SU-DHL-6 (cell line): ENCODE measurements around the gene HSPA8.
"Not testable (repeated sequence)": the region's sequence is repeated elsewhere in the genome, so short reads cannot be mapped to it uniquely, and the experiment has no call there.

Source experiments
- H2AFZ ChIP-seq: fragments of 200-600 bp; sonication (generic); 2 replicates; pipeline ENCODE4 v1.6.1; 2014; ENCODE audit warnings: low read depth, mild to moderate bottlenecking, moderate library complexity, mixed read lengths, antibody characterized with exemption, low read length; ENCODE audit not compliant: severe bottlenecking
- H3F3A ChIP-seq: fragments of 200-600 bp; shearing (Covaris generic); 2 replicates; pipeline ENCODE4 v1.6.0; 2016; ENCODE audit warnings: antibody characterized with exemption, mild to moderate bottlenecking; ENCODE audit not compliant: insufficient read depth
- H3K27ac ChIP-seq: fragments of 200-600 bp; sonication (generic); 2 replicates; pipeline ENCODE4 v1.5.1; 2016; ENCODE audit warnings: low read depth, mild to moderate bottlenecking, low read length, moderate library complexity, mixed read lengths
- H3K27me3 ChIP-seq: fragments of 200-600 bp; sonication (generic), shearing (Covaris generic); 2 replicates; pipeline ENCODE4 v1.6.0; 2014; ENCODE audit warnings: mild to moderate bottlenecking, low read length
- H3K36me3 ChIP-seq: fragments of 200-600 bp; sonication (generic); 2 replicates; pipeline ENCODE4 v1.6.1; 2014; ENCODE audit warnings: mild to moderate bottlenecking, low read length, mixed read lengths
- H3K4me2 ChIP-seq: fragments of 300-600, 200-600 bp; shearing (Covaris generic), sonication (generic); 2 replicates; pipeline ENCODE4 v1.6.0; 2014; ENCODE audit warnings: low read length, low read depth, mild to moderate bottlenecking; ENCODE audit not compliant: poor library complexity, severe bottlenecking
- H3K4me3 ChIP-seq: fragments of 200-600 bp; sonication (generic); 2 replicates; pipeline ENCODE4 v1.5.1; 2014; ENCODE audit warnings: antibody characterized with exemption, low read length, mild to moderate bottlenecking, mixed read lengths; ENCODE audit not compliant: insufficient read depth, poor library complexity, severe bottlenecking
- H3K79me2 ChIP-seq: fragments of 200-600 bp; sonication (generic); 2 replicates; pipeline ENCODE4 v1.6.1; 2014; ENCODE audit warnings: mild to moderate bottlenecking, low read length, moderate library complexity; ENCODE audit not compliant: insufficient read depth
- H3K9ac ChIP-seq: fragments of 200-600 bp; sonication (generic); 2 replicates; pipeline ENCODE4 v1.7.0; 2014; ENCODE audit warnings: mild to moderate bottlenecking, low read length
- H3K9me2 ChIP-seq: fragments of 200-600 bp; sonication (generic); replicated peaks from 2 replicates; pipeline ENCODE4 v1.6.1; 2014; ENCODE audit warnings: low read length; ENCODE audit not compliant: insufficient read depth
- H3K9me3 ChIP-seq: fragments of 200-600 bp; sonication (generic); 2 replicates; pipeline ENCODE4 v1.6.1; 2014; ENCODE audit warnings: low read length, mixed read lengths; ENCODE audit not compliant: insufficient read depth
- H4K20me1 ChIP-seq: fragments of 200-600 bp; sonication (generic); 2 replicates; pipeline ENCODE4 v1.6.1; 2014; ENCODE audit warnings: low read depth, mild to moderate bottlenecking, antibody characterized with exemption, low read length, moderate library complexity, mixed read lengths
- EZH2phosphoT487 ChIP-seq: fragments of 200-600 bp; sonication (generic), shearing (Covaris generic); conservative IDR thresholded peaks from 2 replicates; pipeline ENCODE4 v1.6.1; 2018; ENCODE audit warnings: mild to moderate bottlenecking, antibody characterized with exemption, low read length, moderate library complexity, mixed read lengths
- TF ChIP-seq, protein P1 (sequence below): fragments of 200-600 bp; sonication (generic); IDR thresholded peaks from one replicate; pipeline ENCODE4 v1.5.1; 2017; ENCODE audit warnings: antibody characterized with exemption, mild to moderate bottlenecking, low read length, moderate library complexity; ENCODE audit not compliant: insufficient read depth, poor library complexity, severe bottlenecking

The HSPA8 gene

DNA sequence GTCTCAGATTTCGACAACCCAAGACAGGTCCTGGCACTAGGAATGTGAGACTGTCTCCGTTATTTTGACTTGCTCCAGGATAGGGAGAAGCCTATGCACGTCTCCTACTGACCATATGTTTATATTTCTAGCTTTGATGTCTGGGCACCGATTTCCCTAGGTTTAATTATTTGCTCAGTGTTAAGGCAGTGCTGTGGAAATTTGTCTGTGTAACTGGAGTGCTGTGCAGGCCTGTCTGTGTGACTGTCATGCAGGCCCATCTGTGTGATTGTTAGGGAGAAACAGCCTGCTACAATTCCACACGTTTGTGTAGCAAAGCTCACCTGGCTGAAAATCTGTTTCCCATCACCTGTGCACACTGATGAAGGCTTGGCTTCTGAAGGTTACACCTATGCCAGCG is 29.6 kb upstream of the HSPA8 start:
- no peaks in the 10 kb centered on the region for H3K9me2 ChIP-seq
- no peaks in the 10 kb centered on the region for H3K79me2 ChIP-seq
- H2AFZ ChIP-seq: no peak overlapping the region
- H3K4me3 ChIP-seq: no peak overlapping the region
- no peaks in the 10 kb centered on the region for H3K36me3 ChIP-seq
- no peak overlapping the region for H3K27ac ChIP-seq
- H3K4me2 ChIP-seq: no peak overlapping the region
- H3K9me3 ChIP-seq: no peaks in the 10 kb centered on the region
- H3K27me3 ChIP-seq: no peaks in the 10 kb centered on the region
- TF ChIP-seq, protein P1, sequence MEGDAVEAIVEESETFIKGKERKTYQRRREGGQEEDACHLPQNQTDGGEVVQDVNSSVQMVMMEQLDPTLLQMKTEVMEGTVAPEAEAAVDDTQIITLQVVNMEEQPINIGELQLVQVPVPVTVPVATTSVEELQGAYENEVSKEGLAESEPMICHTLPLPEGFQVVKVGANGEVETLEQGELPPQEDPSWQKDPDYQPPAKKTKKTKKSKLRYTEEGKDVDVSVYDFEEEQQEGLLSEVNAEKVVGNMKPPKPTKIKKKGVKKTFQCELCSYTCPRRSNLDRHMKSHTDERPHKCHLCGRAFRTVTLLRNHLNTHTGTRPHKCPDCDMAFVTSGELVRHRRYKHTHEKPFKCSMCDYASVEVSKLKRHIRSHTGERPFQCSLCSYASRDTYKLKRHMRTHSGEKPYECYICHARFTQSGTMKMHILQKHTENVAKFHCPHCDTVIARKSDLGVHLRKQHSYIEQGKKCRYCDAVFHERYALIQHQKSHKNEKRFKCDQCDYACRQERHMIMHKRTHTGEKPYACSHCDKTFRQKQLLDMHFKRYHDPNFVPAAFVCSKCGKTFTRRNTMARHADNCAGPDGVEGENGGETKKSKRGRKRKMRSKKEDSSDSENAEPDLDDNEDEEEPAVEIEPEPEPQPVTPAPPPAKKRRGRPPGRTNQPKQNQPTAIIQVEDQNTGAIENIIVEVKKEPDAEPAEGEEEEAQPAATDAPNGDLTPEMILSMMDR: no peak
- TF ChIP-seq EZH2phosphoT487: no peak
- H4K20me1 ChIP-seq: no peaks in the 10 kb centered on the region
- no peak overlapping the region for H3K9ac ChIP-seq
- H3F3A ChIP-seq: no peaks in the 10 kb centered on the region

DNA sequence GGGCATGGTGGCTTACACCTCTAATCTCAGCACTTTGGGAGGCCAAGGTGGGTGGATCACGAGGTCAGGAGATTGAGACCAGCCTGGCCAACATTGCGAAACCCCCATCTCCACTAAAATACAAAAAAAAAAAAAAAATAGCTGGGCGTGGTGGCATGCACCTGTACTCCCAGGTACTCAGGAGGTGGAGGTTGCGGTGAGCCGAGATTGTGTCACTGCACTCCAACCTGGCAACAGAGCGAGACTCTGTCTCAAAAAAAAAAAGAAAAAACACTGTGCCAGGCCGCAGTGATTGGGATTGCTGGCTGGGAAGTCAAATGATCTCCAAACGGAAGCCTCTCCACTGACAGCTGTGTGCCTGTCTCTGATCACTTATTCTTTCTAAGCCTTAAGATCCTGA is 28.2 kb upstream of the HSPA8 start:
- H3K79me2 ChIP-seq, H3K4me3 ChIP-seq, H3K36me3 ChIP-seq: not testable (repeated sequence)

DNA sequence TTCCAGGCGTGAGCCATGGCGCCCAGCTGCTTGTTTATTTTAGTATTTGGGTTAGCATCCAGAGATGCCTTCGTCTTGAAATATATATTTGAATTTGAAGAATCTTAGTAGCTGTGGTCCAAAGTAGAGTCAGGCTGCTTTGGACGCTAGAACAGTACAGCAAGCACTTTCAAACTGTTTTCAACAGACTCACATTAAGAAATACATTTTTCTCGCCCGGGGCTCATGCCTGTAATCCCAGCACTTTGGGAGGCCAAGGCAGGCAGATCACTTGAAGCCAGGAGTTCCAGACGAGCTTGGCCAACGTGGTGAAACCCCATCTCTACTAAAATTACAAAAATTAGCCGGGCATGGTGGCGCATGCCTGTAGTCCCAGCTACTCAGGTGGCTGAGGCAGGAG is 27.0 kb upstream of the HSPA8 start:
- H3K4me2 ChIP-seq, H4K20me1 ChIP-seq, H3K27ac ChIP-seq, H3K9me3 ChIP-seq, H3K9ac ChIP-seq, H3K4me3 ChIP-seq, H3K27me3 ChIP-seq, H3K36me3 ChIP-seq, H2AFZ ChIP-seq, H3K79me2 ChIP-seq, H3F3A ChIP-seq, H3K9me2 ChIP-seq: not testable (repeated sequence)

More for the DNA sequence above, 28.2 kb upstream of the HSPA8 start:
- H3K27ac ChIP-seq, H3K9me2 ChIP-seq, H2AFZ ChIP-seq, H3K27me3 ChIP-seq, H3K4me2 ChIP-seq, H3K9me3 ChIP-seq, H4K20me1 ChIP-seq, H3K9ac ChIP-seq, H3F3A ChIP-seq: not testable (repeated sequence)

DNA sequence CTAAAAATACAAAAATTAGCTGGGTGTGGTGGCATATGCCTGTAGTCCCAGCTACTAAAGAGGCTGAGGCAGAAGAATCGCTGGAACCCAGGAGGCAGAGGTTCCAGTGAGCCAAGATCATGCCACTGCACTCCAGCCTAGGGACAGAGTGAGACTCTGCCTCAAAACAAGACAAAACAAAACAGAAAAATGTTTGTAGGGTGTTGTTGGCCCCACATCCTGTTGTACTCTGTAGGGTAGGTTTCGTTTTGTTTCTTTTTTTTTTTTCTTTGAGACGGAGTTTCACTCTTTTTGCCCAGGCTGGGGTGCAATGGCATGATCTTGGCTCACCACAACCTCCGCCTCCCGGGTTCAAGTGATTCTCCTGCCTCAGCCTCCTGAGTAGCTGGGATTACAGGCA is 25.7 kb upstream of the HSPA8 start:
- not testable (repeated sequence) for H3F3A ChIP-seq, H2AFZ ChIP-seq, H3K36me3 ChIP-seq, H3K27ac ChIP-seq, H3K9me2 ChIP-seq, H3K4me2 ChIP-seq, H3K9ac ChIP-seq, H3K79me2 ChIP-seq, H4K20me1 ChIP-seq, H3K4me3 ChIP-seq, H3K27me3 ChIP-seq, H3K9me3 ChIP-seq

DNA sequence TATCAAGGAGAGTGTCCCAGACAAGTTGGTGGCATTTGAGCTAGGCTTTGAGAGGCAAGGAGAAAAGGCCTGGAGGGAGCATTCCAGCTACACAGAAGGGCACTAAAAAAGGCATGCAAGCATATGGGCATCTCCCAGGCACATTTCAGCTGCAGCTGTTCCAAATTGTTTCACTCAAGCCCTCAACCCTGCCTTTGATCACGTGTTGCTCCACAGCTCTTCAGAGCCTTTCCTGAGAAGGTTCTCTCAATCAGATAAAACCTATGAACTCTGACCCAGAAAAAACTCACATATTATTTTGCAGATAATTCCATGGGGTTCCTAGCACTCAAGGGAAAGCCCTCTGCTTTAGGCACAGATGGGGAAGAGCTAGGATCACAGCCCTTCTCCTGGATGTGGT is 24.4 kb upstream of the HSPA8 start:
- H2AFZ ChIP-seq: no peak overlapping the region
- no peaks in the 10 kb centered on the region for H3K9me2 ChIP-seq
- H3K27me3 ChIP-seq: no peaks in the 10 kb centered on the region
- H3K36me3 ChIP-seq: no peaks in the 10 kb centered on the region
- H3K9ac ChIP-seq: no peak overlapping the region
- no peaks in the 10 kb centered on the region for H3F3A ChIP-seq
- H3K4me2 ChIP-seq: no peak overlapping the region
- H4K20me1 ChIP-seq: no peaks in the 10 kb centered on the region
- H3K4me3 ChIP-seq: no peak overlapping the region
- no peak overlapping the region for H3K27ac ChIP-seq
- H3K9me3 ChIP-seq: no peaks in the 10 kb centered on the region
- TF ChIP-seq, protein P1: no peak
- no peak for TF ChIP-seq EZH2phosphoT487
- no peaks in the 10 kb centered on the region for H3K79me2 ChIP-seq
